ENCODE results near the gene SHE.

Gene SHE

DNA sequence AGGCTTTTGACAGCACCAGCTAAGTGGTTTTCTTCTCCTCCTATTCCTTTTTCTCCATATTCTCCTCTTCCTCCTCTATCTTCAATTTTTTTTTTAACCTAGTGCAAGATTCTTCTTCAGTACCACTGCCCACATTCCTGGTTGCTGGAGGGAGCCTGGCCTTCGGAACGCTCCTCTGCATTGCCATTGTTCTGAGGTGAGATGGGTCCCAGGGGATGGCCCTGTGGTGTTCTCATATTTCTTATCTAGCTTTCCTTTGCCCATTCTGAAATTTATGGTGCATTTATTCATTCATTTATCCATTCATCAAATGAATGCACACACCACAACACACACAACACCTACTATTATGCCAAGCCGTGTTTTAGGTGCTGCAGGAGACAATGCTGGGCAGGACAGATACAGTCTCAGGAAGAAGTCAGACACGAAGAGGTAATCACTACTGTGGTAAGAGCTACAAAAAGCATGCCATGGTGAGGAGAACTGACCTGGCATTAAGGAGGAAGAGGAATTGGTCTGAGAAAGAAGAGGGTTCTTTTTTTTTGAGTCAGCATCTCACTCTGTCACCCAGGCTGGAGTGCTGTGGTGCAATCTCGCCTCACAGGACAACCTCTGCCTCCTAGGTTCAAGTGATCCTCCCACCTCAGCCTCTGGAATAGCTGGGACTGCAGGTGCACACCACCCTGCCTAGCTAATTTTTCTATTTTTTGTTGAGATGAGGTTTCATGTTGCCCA lies 47.7 kb downstream of the SHE start:
- no peak overlapping the region for H3K4me2 ChIP-seq (ENCODE audit: insufficient read depth, low read length)
- DNase-seq: no peak
- H3K4me3 ChIP-seq (ENCODE audit: low read depth in 1 of 2, low read length in 2 of 2): no peak overlapping the region
- no peak overlapping the region for H3K9ac ChIP-seq (ENCODE audit: low read depth, low read length)
- H3K36me3 ChIP-seq (ENCODE audit: insufficient read depth, low read length): no peaks in the 10 kb centered on the region
- no peaks in the 10 kb centered on the region; the same call in 1 of the 2 replicates for H4K20me1 ChIP-seq (ENCODE audit: insufficient read depth, low read length)
- H3K9me3 ChIP-seq (ENCODE audit: insufficient read depth, low read length, severe bottlenecking): no peaks in the 10 kb centered on the region
- TF ChIP-seq, protein P1, sequence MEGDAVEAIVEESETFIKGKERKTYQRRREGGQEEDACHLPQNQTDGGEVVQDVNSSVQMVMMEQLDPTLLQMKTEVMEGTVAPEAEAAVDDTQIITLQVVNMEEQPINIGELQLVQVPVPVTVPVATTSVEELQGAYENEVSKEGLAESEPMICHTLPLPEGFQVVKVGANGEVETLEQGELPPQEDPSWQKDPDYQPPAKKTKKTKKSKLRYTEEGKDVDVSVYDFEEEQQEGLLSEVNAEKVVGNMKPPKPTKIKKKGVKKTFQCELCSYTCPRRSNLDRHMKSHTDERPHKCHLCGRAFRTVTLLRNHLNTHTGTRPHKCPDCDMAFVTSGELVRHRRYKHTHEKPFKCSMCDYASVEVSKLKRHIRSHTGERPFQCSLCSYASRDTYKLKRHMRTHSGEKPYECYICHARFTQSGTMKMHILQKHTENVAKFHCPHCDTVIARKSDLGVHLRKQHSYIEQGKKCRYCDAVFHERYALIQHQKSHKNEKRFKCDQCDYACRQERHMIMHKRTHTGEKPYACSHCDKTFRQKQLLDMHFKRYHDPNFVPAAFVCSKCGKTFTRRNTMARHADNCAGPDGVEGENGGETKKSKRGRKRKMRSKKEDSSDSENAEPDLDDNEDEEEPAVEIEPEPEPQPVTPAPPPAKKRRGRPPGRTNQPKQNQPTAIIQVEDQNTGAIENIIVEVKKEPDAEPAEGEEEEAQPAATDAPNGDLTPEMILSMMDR (IDR thresholded peaks at IDR 0.05; ENCODE audit: borderline replicate concordance, extremely low read depth, low read length, poor library complexity, severe bottlenecking): no peak
- TF ChIP-seq EZH2 (IDR thresholded peaks at IDR 0.05; ENCODE audit: borderline replicate concordance, low read depth, low read length, severe bottlenecking): no peak
- no peaks in the 10 kb centered on the region for H3K79me2 ChIP-seq (ENCODE audit: insufficient read depth, low read length)
- H3K4me1 ChIP-seq (ENCODE audit: insufficient read depth, low read length): peaks cover 2% of the 10 kb centered on the region; the same call in 1 of the 2 replicates
- H2AFZ ChIP-seq (ENCODE audit: low read depth, low read length): no peak overlapping the region
- peaks cover 8% of the 10 kb centered on the region for H3K27me3 ChIP-seq (ENCODE audit: insufficient read depth, low read length, poor library complexity)
- ATAC-seq (ENCODE audit: insufficient read depth, low read depth): no peak
- no peak overlapping the region for H3K27ac ChIP-seq (ENCODE audit: low read length)

DNA sequence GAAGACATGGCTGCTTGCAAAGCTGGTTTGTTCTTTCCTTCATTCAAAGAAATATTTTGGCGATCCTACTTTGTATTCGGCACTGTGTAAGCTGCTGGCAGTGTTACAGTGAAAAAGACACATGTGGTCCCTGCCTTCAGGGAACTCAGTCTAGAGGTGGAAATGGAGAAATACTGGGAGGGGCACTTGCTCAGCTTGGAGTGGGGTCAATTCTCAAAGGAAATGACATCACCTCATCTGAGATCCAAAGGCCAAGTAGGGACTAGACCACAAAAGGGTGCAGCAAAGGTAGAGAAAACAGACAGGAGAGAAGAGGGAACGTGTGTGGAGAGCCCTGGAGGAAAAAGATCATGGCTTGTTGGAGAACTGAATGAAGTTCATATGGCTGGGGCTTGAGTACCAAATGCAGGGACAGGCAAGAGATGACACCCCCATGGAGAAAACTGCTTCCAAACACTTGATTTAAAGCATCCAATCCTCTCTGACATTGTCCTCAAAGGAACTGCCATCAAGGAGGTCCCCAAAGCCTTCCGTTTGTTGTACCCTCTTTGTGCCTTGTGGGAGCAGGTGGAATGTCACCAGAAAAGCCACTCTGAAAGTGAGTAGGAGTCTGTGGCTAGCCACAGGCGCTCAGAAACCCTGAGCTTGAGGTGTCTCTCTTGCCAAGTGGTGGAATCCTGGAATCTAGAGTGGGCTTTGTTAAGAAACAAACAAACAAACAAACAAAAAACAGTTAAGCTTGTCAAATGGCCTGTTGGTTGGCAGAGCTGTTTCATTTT lies 48.4 kb downstream of the SHE start:
- ATAC-seq (ENCODE audit: insufficient read depth, low read depth) (no peak), DNase-seq (no peak)
- TF ChIP-seq EZH2 (IDR thresholded peaks at IDR 0.05; ENCODE audit: borderline replicate concordance, low read depth, low read length, severe bottlenecking): no peak
- TF ChIP-seq, protein P1 (IDR thresholded peaks at IDR 0.05; ENCODE audit: borderline replicate concordance, extremely low read depth, low read length, poor library complexity, severe bottlenecking): no peak
- Histone ChIP-seq H2AFZ (ENCODE audit: low read depth, low read length) (no peak overlapping the region), H4K20me1 (ENCODE audit: insufficient read depth, low read length) (no peaks in the 10 kb centered on the region; the same call in 1 of the 2 replicates), H3K4me1 (ENCODE audit: insufficient read depth, low read length) (peaks cover 2% of the 10 kb centered on the region; the same call in 1 of the 2 replicates), H3K79me2 (ENCODE audit: insufficient read depth, low read length) (no peaks in the 10 kb centered on the region), H3K4me3 (ENCODE audit: low read depth in 1 of 2, low read length in 2 of 2) (no peak overlapping the region), H3K9ac (ENCODE audit: low read depth, low read length) (no peak overlapping the region), H3K9me3 (ENCODE audit: insufficient read depth, low read length, severe bottlenecking) (no peaks in the 10 kb centered on the region), H3K36me3 (ENCODE audit: insufficient read depth, low read length) (no peaks in the 10 kb centered on the region), H3K27ac (ENCODE audit: low read length) (no peak overlapping the region), H3K4me2 (ENCODE audit: insufficient read depth, low read length) (no peak overlapping the region), H3K27me3 (ENCODE audit: insufficient read depth, low read length, poor library complexity) (peaks cover 8% of the 10 kb centered on the region)

DNA sequence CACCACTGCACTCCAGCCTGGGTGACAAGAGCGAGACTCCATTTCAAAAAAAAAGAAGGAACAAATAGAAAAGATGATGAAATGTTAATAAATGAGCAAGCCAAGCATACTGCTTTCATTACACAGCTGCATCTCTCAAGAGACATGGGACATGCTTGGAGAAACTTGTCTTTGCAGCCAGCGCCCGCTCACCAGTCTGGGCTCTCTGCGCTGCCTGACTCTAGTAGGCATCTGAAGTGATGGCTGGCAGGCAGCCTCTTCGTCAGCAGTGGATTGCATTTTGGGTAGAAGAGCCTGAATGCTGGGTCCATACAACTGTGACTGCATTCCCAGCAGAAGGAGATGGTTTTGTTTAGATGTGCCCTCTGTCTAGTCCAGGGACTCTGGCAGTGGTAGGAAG lies 49.1 kb downstream of the SHE start:
- no peak overlapping the region for H3K4me3 ChIP-seq (ENCODE audit: low read depth in 1 of 2, low read length in 2 of 2)
- no peak overlapping the region for H2AFZ ChIP-seq (ENCODE audit: low read depth, low read length)
- H4K20me1 ChIP-seq (ENCODE audit: insufficient read depth, low read length): no peaks in the 10 kb centered on the region; the same call in 1 of the 2 replicates
- no peaks in the 10 kb centered on the region for H3K36me3 ChIP-seq (ENCODE audit: insufficient read depth, low read length)
- peaks cover 8% of the 10 kb centered on the region for H3K27me3 ChIP-seq (ENCODE audit: insufficient read depth, low read length, poor library complexity)
- H3K4me2 ChIP-seq (ENCODE audit: insufficient read depth, low read length): no peak overlapping the region
- H3K4me1 ChIP-seq (ENCODE audit: insufficient read depth, low read length): peaks cover 2% of the 10 kb centered on the region; the same call in 1 of the 2 replicates
- no peak overlapping the region for H3K9ac ChIP-seq (ENCODE audit: low read depth, low read length)
- no peak overlapping the region for H3K27ac ChIP-seq (ENCODE audit: low read length)
- no peak for DNase-seq
- ATAC-seq (ENCODE audit: insufficient read depth, low read depth): no peak
- no peaks in the 10 kb centered on the region for H3K9me3 ChIP-seq (ENCODE audit: insufficient read depth, low read length, severe bottlenecking)
- no peaks in the 10 kb centered on the region for H3K79me2 ChIP-seq (ENCODE audit: insufficient read depth, low read length)
- TF ChIP-seq, protein P1 (IDR thresholded peaks at IDR 0.05; ENCODE audit: borderline replicate concordance, extremely low read depth, low read length, poor library complexity, severe bottlenecking): no peak
- no peak for TF ChIP-seq EZH2 (IDR thresholded peaks at IDR 0.05; ENCODE audit: borderline replicate concordance, low read depth, low read length, severe bottlenecking)
